ENCODE measurements around the gene PRDM7. TPM values are rescaled to one million over a fixed set of nuclear protein-coding genes. Genes with fewer than 3 reads are reported as not detected.
"Not testable (repeated sequence)": the region's sequence is repeated elsewhere in the genome, so short reads cannot be mapped to it uniquely, and the experiment has no call there.

The PRDM7 gene
- total RNA-seq, 2 experiments from 2014 or later = not detected

GRCh38 chr16:90094296-90094695, 17.2 kb upstream of the PRDM7 start:
- POLR2A ChIA-PET; DNase-seq; CTCF ChIA-PET; H3K4me3 Mint-ChIP-seq; H3K9me3 Mint-ChIP-seq; intact Hi-C loops (cut with micrococcal nuclease); H3K27me3 Mint-ChIP-seq; H3K27ac Mint-ChIP-seq; H3K4me1 Mint-ChIP-seq (ENCODE audit: low read depth); H3K36me3 Mint-ChIP-seq: not testable (repeated sequence)

- H3K4me1 Mint-ChIP-seq (ENCODE audit: low read depth); CTCF ChIA-PET; DNase-seq; POLR2A ChIA-PET; H3K9me3 Mint-ChIP-seq; H3K4me3 Mint-ChIP-seq; H3K27ac Mint-ChIP-seq; H3K27me3 Mint-ChIP-seq; H3K36me3 Mint-ChIP-seq; intact Hi-C loops (cut with micrococcal nuclease): not testable (repeated sequence)
Measured at GRCh38 chr16:90093799-90094198, 16.7 kb upstream of the PRDM7 start.

- POLR2A ChIA-PET; DNase-seq; H3K27me3 Mint-ChIP-seq; H3K36me3 Mint-ChIP-seq; H3K9me3 Mint-ChIP-seq; intact Hi-C loops (cut with micrococcal nuclease); H3K27ac Mint-ChIP-seq; H3K4me1 Mint-ChIP-seq (ENCODE audit: low read depth); H3K4me3 Mint-ChIP-seq: not testable (repeated sequence)
- CTCF ChIA-PET = interaction anchor here (1.8 kb wide), 1 partner anchor 11 kb away, joined by 7 read pairs; no protein-coding TSS in a partner anchor
Measured at GRCh38 chr16:90092781-90093180, 15.7 kb upstream of the PRDM7 start.

GRCh38 chr16:90084215-90084950, 7.3 kb upstream of the PRDM7 start:
- intact Hi-C loops (cut with micrococcal nuclease) = no loop called here
- H3K27me3 Mint-ChIP-seq = peaks cover 4% of the 10 kb centered on the region
- CTCF ChIA-PET = no interaction called here
- no peak for DNase-seq
- peaks cover 11% of the 10 kb centered on the region for H3K4me1 Mint-ChIP-seq (ENCODE audit: low read depth)
- POLR2A ChIA-PET = no interaction called here
- H3K36me3 Mint-ChIP-seq = no peaks in the 10 kb centered on the region
- H3K27ac Mint-ChIP-seq = no peak overlapping the region
- H3K9me3 Mint-ChIP-seq = no peaks in the 10 kb centered on the region
- no peak overlapping the region for H3K4me3 Mint-ChIP-seq

- H3K27ac Mint-ChIP-seq = no peak overlapping the region
- peaks cover 17% of the 10 kb centered on the region for H3K4me1 Mint-ChIP-seq (ENCODE audit: low read depth)
- POLR2A ChIA-PET = interaction anchor here (0.6 kb wide), 1 partner anchor 32 kb away, joined by 3 read pairs; no protein-coding TSS in a partner anchor
- peak overlapping the region; percentile 91 for H3K4me3 Mint-ChIP-seq
- peaks cover 4% of the 10 kb centered on the region for H3K27me3 Mint-ChIP-seq
- CTCF ChIA-PET = interaction anchor here (1.5 to 1.8 kb wide), 3 partner anchors 10 to 46 kb away, joined by 6 to 10 read pairs (median 6); no protein-coding TSS in a partner anchor
- no peaks in the 10 kb centered on the region for H3K36me3 Mint-ChIP-seq
- no peaks in the 10 kb centered on the region for H3K9me3 Mint-ChIP-seq
- DNase-seq = peak; percentile 46
- intact Hi-C loops (cut with micrococcal nuclease) = no loop called here
Measured at GRCh38 chr16:90083139-90083538, 6.0 kb upstream of the PRDM7 start.

- H3K27me3 Mint-ChIP-seq = peaks cover 4% of the 10 kb centered on the region
- peak overlapping the region; percentile 91 for H3K4me3 Mint-ChIP-seq
- no peak overlapping the region for H3K27ac Mint-ChIP-seq
- DNase-seq = no peak
- ChIA-PET POLR2A (interaction anchor here (1.0 kb wide), 1 partner anchor 11 kb away, joined by 3 read pairs; no protein-coding TSS in a partner anchor), CTCF (interaction anchor here (0.9 to 1.8 kb wide), 10 partner anchors 8 to 109 kb away, joined by 3 to 10 read pairs (median 6); no protein-coding TSS in a partner anchor)
- no peaks in the 10 kb centered on the region for H3K36me3 Mint-ChIP-seq
- peaks cover 29% of the 10 kb centered on the region for H3K4me1 Mint-ChIP-seq (ENCODE audit: low read depth)
- intact Hi-C loops (cut with micrococcal nuclease) = no loop called here
- no peaks in the 10 kb centered on the region for H3K9me3 Mint-ChIP-seq
Measured at GRCh38 chr16:90081606-90081970, 4.5 kb upstream of the PRDM7 start.

GRCh38 chr16:90078579-90078895, 1.4 kb upstream of the PRDM7 start:
- POLR2A ChIA-PET = no interaction called here
- intact Hi-C loops (cut with micrococcal nuclease) = no loop called here
- H3K4me3 Mint-ChIP-seq = no peak overlapping the region
- H3K36me3 Mint-ChIP-seq = no peaks in the 10 kb centered on the region
- CTCF ChIA-PET = interaction anchor here (0.8 kb wide), 1 partner anchor 53 kb away, joined by 3 read pairs; no protein-coding TSS in a partner anchor
- no peaks in the 10 kb centered on the region for H3K9me3 Mint-ChIP-seq
- peaks cover 32% of the 10 kb centered on the region for H3K4me1 Mint-ChIP-seq (ENCODE audit: low read depth)
- no peak overlapping the region for H3K27ac Mint-ChIP-seq
- no peak for DNase-seq
- peaks cover 4% of the 10 kb centered on the region for H3K27me3 Mint-ChIP-seq

- H3K27ac Mint-ChIP-seq = peak overlapping the region; percentile 88
- no peaks in the 10 kb centered on the region for H3K36me3 Mint-ChIP-seq
- peaks cover 4% of the 10 kb centered on the region for H3K27me3 Mint-ChIP-seq
- H3K4me1 Mint-ChIP-seq (ENCODE audit: low read depth) = peaks cover 28% of the 10 kb centered on the region
- H3K9me3 Mint-ChIP-seq = no peaks in the 10 kb centered on the region
- no peak for DNase-seq
- intact Hi-C loops (cut with micrococcal nuclease) = no loop called here
- ChIA-PET POLR2A (no interaction called here), CTCF (interaction anchor here (0.8 to 1.0 kb wide), 2 partner anchors 52 to 105 kb away, joined by 3 read pairs; no protein-coding TSS in a partner anchor)
- peak overlapping the region; percentile 80 for H3K4me3 Mint-ChIP-seq
Measured at GRCh38 chr16:90077757-90078578, 837 bp upstream of the PRDM7 start.

GRCh38 chr16:90072442-90073105, 4.6 kb downstream of the PRDM7 start:
- Mint-ChIP-seq H3K27me3 (peaks cover 9% of the 10 kb centered on the region), H3K4me1 (ENCODE audit: low read depth) (peaks cover 9% of the 10 kb centered on the region), H3K4me3 (no peak overlapping the region), H3K27ac (no peak overlapping the region), H3K9me3 (no peaks in the 10 kb centered on the region), H3K36me3 (no peaks in the 10 kb centered on the region)
- no peak for DNase-seq
- CTCF ChIA-PET = interaction anchor here (1.8 kb wide), 1 partner anchor 10 kb away, joined by 10 read pairs; no protein-coding TSS in a partner anchor
- POLR2A ChIA-PET = no interaction called here
- intact Hi-C loops (cut with micrococcal nuclease) = no loop called here

- ChIA-PET CTCF (no interaction called here), POLR2A (interaction anchor here (1.2 kb wide), 1 partner anchor 12 kb away, joined by 3 read pairs; no protein-coding TSS in a partner anchor)
- Mint-ChIP-seq H3K4me3 (no peak overlapping the region), H3K27ac (no peak overlapping the region), H3K4me1 (ENCODE audit: low read depth) (no peaks in the 10 kb centered on the region), H3K27me3 (peaks cover 8% of the 10 kb centered on the region), H3K36me3 (no peaks in the 10 kb centered on the region), H3K9me3 (no peaks in the 10 kb centered on the region)
- intact Hi-C loops (cut with micrococcal nuclease) = no loop called here
- no peak for DNase-seq
Measured at GRCh38 chr16:90070440-90070839, 6.7 kb downstream of the PRDM7 start.

GRCh38 chr16:90061437-90061836, 15.7 kb downstream of the PRDM7 start:
- Mint-ChIP-seq H3K9me3 (no peaks in the 10 kb centered on the region), H3K27ac (no peak overlapping the region), H3K27me3 (peaks cover 7% of the 10 kb centered on the region), H3K4me1 (ENCODE audit: low read depth) (peaks cover 19% of the 10 kb centered on the region), H3K36me3 (no peaks in the 10 kb centered on the region), H3K4me3 (no peak overlapping the region)
- no peak for DNase-seq
- ChIA-PET POLR2A (no interaction called here), CTCF (interaction anchor here (0.6 kb wide), 1 partner anchor 10 kb away, joined by 3 read pairs; no protein-coding TSS in a partner anchor)
- intact Hi-C loops (cut with micrococcal nuclease) = no loop called here

GRCh38 chr16:90057738-90058173, 19.4 kb downstream of the PRDM7 start:
- CTCF ChIA-PET = no interaction called here
- no peak overlapping the region for H3K27ac Mint-ChIP-seq
- intact Hi-C loops (cut with micrococcal nuclease) = no loop called here
- H3K4me3 Mint-ChIP-seq = no peak overlapping the region
- H3K4me1 Mint-ChIP-seq (ENCODE audit: low read depth) = peaks cover 19% of the 10 kb centered on the region
- POLR2A ChIA-PET = no interaction called here
- H3K36me3 Mint-ChIP-seq = peaks cover 9% of the 10 kb centered on the region
- H3K9me3 Mint-ChIP-seq = peaks cover 23% of the 10 kb centered on the region
- peak; percentile 68 for DNase-seq
- peaks cover 3% of the 10 kb centered on the region for H3K27me3 Mint-ChIP-seq
